B cell (primary cell): Measurements from ENCODE around the gene PALLD. TPM values are rescaled to one million over a fixed set of nuclear protein-coding genes. Genes with fewer than 3 reads are reported as not detected.

Experiments used
- ATAC-seq: fragments of 200-7000 bp; cut with Tn5 transposase; one replicate; pipeline ENCODE4 v1.10.0; 2021; ENCODE audit warnings: low read depth, mild to moderate bottlenecking, moderate number of reproducible peaks, moderate library complexity
- CTCF ChIA-PET: fragments of 350-600 bp; sonication (Branson Sonifier 250); formaldehyde crosslinking; loops from one replicate; lab custom pipeline; 2021; ENCODE audit warnings: antibody characterized with exemption, inconsistent platforms; lab: Charles Lee
- POLR2A ChIA-PET: fragments of 350-600 bp; sonication (Branson Sonifier 250); formaldehyde crosslinking; loops from one replicate; lab custom pipeline; 2021; ENCODE audit warnings: antibody characterized with exemption; lab: Charles Lee
- DNase-seq: peaks from one replicate; pipeline ENCODE4 v3.0.0; 2013
- H2AFZ ChIP-seq: 2 replicates; pipeline ENCODE4 v1.6.1; 2012; ENCODE audit warnings: mild to moderate bottlenecking, low read depth, low read length; ENCODE audit not compliant: insufficient read depth, poor library complexity, severe bottlenecking
- H3K27ac ChIP-seq, 2 donors: 1 replicate in 1 of 2; 2 replicates in 1 of 2; pipeline ENCODE4 v1.5.1; 2012 to 2013; ENCODE audit warnings: low read length in 2 of 2, mild to moderate bottlenecking in 2 of 2, moderate library complexity in 1 of 2
- H3K27me3 ChIP-seq, 4 experiments: fragments of 200-600 bp in 1 of 4; sonication (generic) in 1 of 4; replicated peaks in 1 of 4; 1 replicate in 2 of 4; 2 replicates in 2 of 4; pipeline versions ENCODE4 v1.6.1 to v1.7.0; 2013 to 2016; ENCODE audit warnings: low read length in 3 of 4, mild to moderate bottlenecking in 2 of 4, mixed read lengths in 1 of 4, moderate library complexity in 1 of 4; ENCODE audit not compliant: insufficient read depth in 4 of 4, control insufficient read depth in 3 of 4; ENCODE audit errors: control extremely low read depth in 1 of 4
- H3K36me3 ChIP-seq, 2 experiments: replicated peaks in 1 of 2; 1 replicate in 1 of 2; 2 replicates in 1 of 2; pipeline versions ENCODE4 v1.6.1 to v1.7.1; 2013; ENCODE audit warnings: low read length in 1 of 2; ENCODE audit not compliant: insufficient read depth in 2 of 2, control insufficient read depth in 1 of 2; ENCODE audit errors: control extremely low read depth in 1 of 2, extremely low read depth in 1 of 2
- H3K4me1 ChIP-seq, 2 donors: fragments of 200-600 bp in 1 of 2; sonication (generic) in 1 of 2; 1 replicate in 1 of 2; 2 replicates in 1 of 2; pipeline versions ENCODE4 v1.5.1 to v1.6.1; 2013 to 2017; ENCODE audit warnings: low read length in 2 of 2; ENCODE audit not compliant: control insufficient read depth in 2 of 2, insufficient read depth in 2 of 2
- H3K4me2 ChIP-seq: replicated peaks from 2 replicates; pipeline ENCODE3; 2012; ENCODE audit warnings: mild to moderate bottlenecking, low read depth, low read length; ENCODE audit not compliant: poor library complexity, severe bottlenecking
- H3K4me3 ChIP-seq, 5 experiments: fragments of 200-600 bp in 1 of 5; sonication (generic) in 1 of 5; 1 replicate in 3 of 5; 2 replicates in 2 of 5; pipeline versions ENCODE4 v1.5.1 to v1.7.0; 2011 to 2016; ENCODE audit warnings: low read length in 4 of 5, mild to moderate bottlenecking in 4 of 5, low read depth in 2 of 5, control low read depth in 1 of 5, moderate library complexity in 1 of 5; ENCODE audit not compliant: insufficient read depth in 1 of 5; ENCODE audit errors: control extremely low read depth in 1 of 5, extremely low read depth in 1 of 5
- H3K79me2 ChIP-seq: fragments of 200-600 bp; sonication (generic); one replicate; pipeline ENCODE4 v1.6.0; 2016; ENCODE audit warnings: low read length; ENCODE audit not compliant: control insufficient read depth, insufficient read depth
- H3K9ac ChIP-seq: fragments of 200-600 bp; sonication (generic); 2 replicates; pipeline ENCODE4 v1.6.1; 2017; ENCODE audit warnings: mild to moderate bottlenecking, low read length, moderate library complexity
- H3K9me3 ChIP-seq, 3 donors: one replicate each; pipeline versions ENCODE4 v1.6.1 to v1.7.1; 2013; ENCODE audit warnings: low read length in 2 of 3; ENCODE audit not compliant: control insufficient read depth in 2 of 3, insufficient read depth in 1 of 3; ENCODE audit errors: control extremely low read depth in 1 of 3
- H4K20me1 ChIP-seq: 2 replicates; pipeline ENCODE4 v1.6.0; 2012; ENCODE audit warnings: mild to moderate bottlenecking, low read length; ENCODE audit not compliant: insufficient read depth, control insufficient read depth, poor library complexity, severe bottlenecking
- H3K27ac Mint-ChIP-seq: one replicate; pipeline ENCODE4 v1.8.0; 2021; ENCODE audit warnings: mixed read lengths
- H3K27me3 Mint-ChIP-seq: one replicate; pipeline ENCODE4 v1.8.0; 2021; ENCODE audit warnings: mixed read lengths
- H3K4me1 Mint-ChIP-seq: one replicate; pipeline ENCODE4 v1.8.0; 2021; ENCODE audit warnings: mixed read lengths
- H3K4me3 Mint-ChIP-seq: one replicate; pipeline ENCODE4 v1.8.0; 2021; ENCODE audit warnings: mixed read lengths
- H3K9me3 Mint-ChIP-seq: one replicate; pipeline ENCODE4 v1.8.0; 2022; ENCODE audit warnings: mixed read lengths; ENCODE audit not compliant: insufficient read depth
- CTCF ChIP-seq: fragments of 200-600 bp; IDR thresholded peaks from one replicate; pipeline ENCODE4 v1.8.0; 2022; ENCODE audit warnings: antibody characterized with exemption, mild to moderate bottlenecking
- EZH2 ChIP-seq: IDR thresholded peaks from 2 replicates; pipeline ENCODE4 v1.6.1; 2012; ENCODE audit warnings: borderline replicate concordance, low read depth, mild to moderate bottlenecking, moderate library complexity, low read length; ENCODE audit not compliant: insufficient read depth, poor library complexity, severe bottlenecking
- WGBS: methylation state at CpG from one replicate; pipeline ENCODE4 v1.1.5; 2013; ENCODE audit warnings: missing lambda C conversion rate; ENCODE audit not compliant: insufficient coverage; 5-methylcytosine and 5-hydroxymethylcytosine counted together
- intact Hi-C: fragments of 100-400 bp; cut with micrococcal nuclease; formaldehyde crosslinking; loops from one replicate; pipeline ENCODE4 v1.10.0; 2022
- polyA plus RNA-seq: library from polyadenylated mRNA; depleted of rRNA; stranded (reverse); fragments of >200 nt; gene quantifications from 2 replicates; pipeline ENCODE4 v1.2.3, GENCODE V29; 2012
- total RNA-seq, 2 donors: library from RNA; stranded (reverse); fragments of 120-200 nt in 1 of 2; gene quantifications; 1 replicate in 1 of 2; 2 replicates in 1 of 2; pipeline versions ENCODE4 v1.2.3 to v1.2.4, GENCODE V29; 2013 to 2022

PALLD gene
- total and polyA plus RNA-seq, 2 donors (not counting 1 experiment from before 2014, with no cell fraction given): 0.63 to 0.71 TPM

GRCh38 chr4:168713253-168713652, 216.4 kb downstream of the PALLD start:
- Histone ChIP-seq H2AFZ (no peak overlapping the region), H3K27ac (no peak overlapping the region), H3K4me2 (no peak overlapping the region), H3K4me3 (no peak overlapping the region), H3K79me2 (no peaks in the 10 kb centered on the region), H3K4me1 (peaks cover 4 to 10% of the 10 kb centered on the region in 2 donors), H3K9me3 (no peaks in the 10 kb centered on the region), H3K9ac (no peak overlapping the region), H3K36me3 (no peaks in the 10 kb centered on the region), H4K20me1 (no peaks in the 10 kb centered on the region), H3K27me3 (no peaks in the 10 kb centered on the region)
- ChIA-PET POLR2A (no interaction called here), CTCF (no interaction called here)
- ATAC-seq (no peak), DNase-seq (no peak)
- no CpG with 5 or more reads among the region's 2 CpGs for WGBS
- TF ChIP-seq EZH2 (no peak), CTCF (no peak)
- Mint-ChIP-seq H3K4me3 (no peak overlapping the region), H3K27ac (no peak overlapping the region), H3K27me3 (no peaks in the 10 kb centered on the region), H3K4me1 (peaks cover 11% of the 10 kb centered on the region), H3K9me3 (no peaks in the 10 kb centered on the region)
- intact Hi-C loops: no loop called here

GRCh38 chr4:168715896-168716295, 219.0 kb downstream of the PALLD start:
- no peak overlapping the region for H3K27ac Mint-ChIP-seq
- H3K9ac ChIP-seq: no peak overlapping the region
- TF ChIP-seq CTCF: no peak
- TF ChIP-seq EZH2: no peak
- H3K9me3 Mint-ChIP-seq: peaks cover 3% of the 10 kb centered on the region
- H3K79me2 ChIP-seq: no peaks in the 10 kb centered on the region
- no peaks in the 10 kb centered on the region for H3K27me3 Mint-ChIP-seq
- ChIA-PET CTCF (no interaction called here), POLR2A (no interaction called here)
- DNase-seq (no peak), ATAC-seq (no peak)
- no peak overlapping the region for H3K27ac ChIP-seq
- no peak overlapping the region for H3K4me3 Mint-ChIP-seq
- H3K4me1 ChIP-seq: peaks cover 4 to 10% of the 10 kb centered on the region in 2 donors
- 86% methylated on average over 1 of the region's 7 CpGs for WGBS
- no peaks in the 10 kb centered on the region for H3K36me3 ChIP-seq
- no peak overlapping the region for H3K4me3 ChIP-seq
- H3K4me1 Mint-ChIP-seq: peaks cover 11% of the 10 kb centered on the region
- H3K9me3 ChIP-seq: no peaks in the 10 kb centered on the region
- no peak overlapping the region for H3K4me2 ChIP-seq
- no peaks in the 10 kb centered on the region for H4K20me1 ChIP-seq
- intact Hi-C loops: no loop called here
- no peaks in the 10 kb centered on the region for H3K27me3 ChIP-seq
- no peak overlapping the region for H2AFZ ChIP-seq
